IMR-90 (cell line): ENCODE measurements around the gene GNAO1. TPM values are rescaled to one million over a fixed set of nuclear protein-coding genes. Genes with fewer than 3 reads are reported as not detected.
A peak's percentile ranks its signal among the peaks of the same experiment; 100 is the strongest.

Source experiments
- ATAC-seq: fragments of 200-7000 bp; cut with Tn5 transposase; 2 replicates; pipeline ENCODE4 v1.9.1; 2020; ENCODE audit warnings: low read depth, mild to moderate bottlenecking, moderate library complexity
- BruUV-seq: library from RNA; stranded (reverse); fragments of 400-500 nt; replicated peaks from 2 replicates; lab custom pipeline; 2021; lab: Mats Ljungman, UMichigan
- CTCF ChIA-PET: fragments of 300-600 bp; formaldehyde crosslinking; extraction: SDS; loops from one replicate; lab custom pipeline; 2021; ENCODE audit warnings: antibody characterized with exemption; lab: Yijun Ruan, JAX
- POLR2A ChIA-PET: fragments of 300-600 bp; sonication (Branson Sonifier 250); formaldehyde crosslinking; loops from one replicate; lab custom pipeline; 2022; ENCODE audit warnings: antibody characterized with exemption; ENCODE audit not compliant: unreplicated experiment; lab: Charles Lee
- DNase-seq: peaks from one replicate; pipeline ENCODE4 v3.0.0; 2013
- H2AFZ ChIP-seq: replicated peaks from 2 replicates; pipeline ENCODE3; 2013; ENCODE audit warnings: low read length, mild to moderate bottlenecking; ENCODE audit not compliant: poor library complexity
- H2AK5ac ChIP-seq: 2 replicates; pipeline ENCODE4 v1.6.1; 2013; ENCODE audit warnings: low read depth, low read length, inconsistent platforms
- H2AK9ac ChIP-seq: replicated peaks from 2 replicates; pipeline ENCODE3; 2013; ENCODE audit warnings: mild to moderate bottlenecking, low read depth, low read length, moderate library complexity; ENCODE audit not compliant: poor library complexity
- H2BK120ac ChIP-seq: 2 replicates; pipeline ENCODE4 v1.6.1; 2013; ENCODE audit warnings: low read depth, low read length, inconsistent platforms
- H2BK15ac ChIP-seq: 3 replicates; pipeline ENCODE4 v1.6.1; 2013; ENCODE audit warnings: low read depth, low read length, inconsistent platforms
- H2BK20ac ChIP-seq: 2 replicates; pipeline ENCODE4 v1.6.1; 2013; ENCODE audit warnings: low read depth, mild to moderate bottlenecking, inconsistent platforms, low read length, moderate library complexity
- H2BK5ac ChIP-seq: 2 replicates; pipeline ENCODE4 v1.6.1; 2013; ENCODE audit warnings: mild to moderate bottlenecking, low read depth, low read length, inconsistent platforms; ENCODE audit not compliant: poor library complexity, severe bottlenecking
- H3K14ac ChIP-seq: replicated peaks from 2 replicates; pipeline ENCODE4 v1.6.1; 2013; ENCODE audit warnings: low read depth, low read length, inconsistent platforms
- H3K18ac ChIP-seq: 2 replicates; pipeline ENCODE4 v1.6.1; 2013; ENCODE audit warnings: low read depth, low read length, control low read depth
- H3K23ac ChIP-seq: 2 replicates; pipeline ENCODE4 v1.6.1; 2013; ENCODE audit warnings: low read depth, low read length, inconsistent platforms
- H3K27ac ChIP-seq: 2 replicates; pipeline ENCODE4 v1.5.1; 2013; ENCODE audit warnings: mild to moderate bottlenecking, control low read depth, low read length; ENCODE audit not compliant: insufficient read depth
- H3K27me3 ChIP-seq: 2 replicates; pipeline ENCODE4 v1.6.1; 2013; ENCODE audit warnings: low read length; ENCODE audit not compliant: control insufficient read depth, insufficient read depth
- H3K36me3 ChIP-seq: 2 replicates; pipeline ENCODE4 v1.6.1; 2013; ENCODE audit warnings: low read length, mixed read lengths; ENCODE audit not compliant: control insufficient read depth, insufficient read depth
- H3K4ac ChIP-seq: 2 replicates; pipeline ENCODE4 v1.6.1; 2013; ENCODE audit warnings: low read depth, low read length, inconsistent platforms
- H3K4me1 ChIP-seq: 2 replicates; pipeline ENCODE4 v1.6.1; 2013; ENCODE audit warnings: low read length, mixed read lengths; ENCODE audit not compliant: control insufficient read depth, insufficient read depth
- H3K4me2 ChIP-seq: 2 replicates; pipeline ENCODE4 v1.6.1; 2013; ENCODE audit warnings: low read depth, mild to moderate bottlenecking, control low read depth, low read length, moderate library complexity
- H3K4me3 ChIP-seq: 2 replicates; pipeline ENCODE4 v1.5.1; 2013; ENCODE audit warnings: low read depth, mild to moderate bottlenecking, control low read depth, low read length, moderate library complexity; ENCODE audit not compliant: insufficient read depth
- H3K56ac ChIP-seq: 2 replicates; pipeline ENCODE4 v1.6.1; 2013; ENCODE audit warnings: low read length, inconsistent platforms; ENCODE audit not compliant: insufficient read depth; ENCODE audit errors: extremely low read depth
- H3K79me1 ChIP-seq, 2 experiments: 2 replicates each; pipeline ENCODE4 v1.6.1; 2013; ENCODE audit warnings: low read length in 2 of 2, inconsistent platforms in 1 of 2, low read depth in 1 of 2
- H3K9ac ChIP-seq: 2 replicates; pipeline ENCODE4 v1.6.1; 2013; ENCODE audit warnings: low read depth, low read length, control low read depth
- H3K9me1 ChIP-seq: 2 replicates; pipeline ENCODE4 v1.6.1; 2013; ENCODE audit warnings: low read length, inconsistent platforms; ENCODE audit not compliant: insufficient read depth
- H3K9me3 ChIP-seq: 2 replicates; pipeline ENCODE4 v1.6.1; 2013; ENCODE audit warnings: low read length; ENCODE audit not compliant: control insufficient read depth, insufficient read depth
- H4K20me1 ChIP-seq: 2 replicates; pipeline ENCODE4 v1.6.1; 2013; ENCODE audit warnings: low read length, inconsistent platforms; ENCODE audit not compliant: insufficient read depth
- H4K5ac ChIP-seq: 2 replicates; pipeline ENCODE4 v1.6.1; 2013; ENCODE audit warnings: mild to moderate bottlenecking, low read depth, low read length, control low read depth
- H4K8ac ChIP-seq, 2 experiments: 2 replicates each; pipeline ENCODE4 v1.6.1; 2013; ENCODE audit warnings: low read depth in 2 of 2, low read length in 2 of 2, control low read depth in 1 of 2, inconsistent platforms in 1 of 2
- H4K91ac ChIP-seq: 2 replicates; pipeline ENCODE4 v1.6.1; 2013; ENCODE audit warnings: low read depth, low read length, inconsistent platforms; ENCODE audit not compliant: insufficient read depth
- CTCF ChIP-seq: conservative IDR thresholded peaks from 2 replicates; pipeline ENCODE4 v1.5.1; 2012; ENCODE audit warnings: mild to moderate bottlenecking, low read depth, low read length, improper control_type of control experiment
- POLR2A ChIP-seq: IDR thresholded peaks from 2 replicates; pipeline ENCODE4 v1.6.1; 2012; ENCODE audit warnings: mild to moderate bottlenecking, low read depth, low read length
- RAD21 ChIP-seq: IDR thresholded peaks from 2 replicates; pipeline ENCODE4 v1.6.1; 2012; ENCODE audit warnings: low read length, improper control_type of control experiment
- USF2 ChIP-seq: fragments of 150-350 bp; IDR thresholded peaks from 2 replicates; pipeline ENCODE4 v1.6.1; 2017; ENCODE audit warnings: mild to moderate bottlenecking, antibody characterized with exemption, low read length, low read depth
- WGBS, 2 experiments: methylation state at CpG; one replicate each; pipeline versions ENCODE4 v1.1.5 to v1.1.7; 2013; ENCODE audit warnings: missing lambda C conversion rate in 2 of 2; ENCODE audit not compliant: insufficient read length in 1 of 2; ENCODE audit errors: extremely low coverage in 2 of 2; 5-methylcytosine and 5-hydroxymethylcytosine counted together
- dilution Hi-C: fragments of 300-500 bp; cut with HindIII; formaldehyde crosslinking; loops from one replicate; pipeline ENCODE4 v1.14.3; 2018; ENCODE audit warnings: low sequenced_read_pairs; ENCODE audit not compliant: unreplicated experiment
- in situ Hi-C: fragments of 300-500 bp; cut with MboI; formaldehyde crosslinking; loops from 3 replicates; pipeline ENCODE4 v1.14.3; 2019; ENCODE audit warnings: low sequenced_read_pairs, inconsistent platforms, mixed read lengths
- intact Hi-C: fragments of 100-400 bp; cut with micrococcal nuclease; formaldehyde crosslinking; loops from 2 replicates; pipeline ENCODE4 v1.10.0; 2022
- polyA plus RNA-seq, 3 experiments: library from polyadenylated mRNA; depleted of rRNA; stranded (reverse); fragments of >200 nt; gene quantifications; 2 replicates each; pipeline ENCODE4 v1.2.3, GENCODE V29; 2012; ENCODE audit warnings: low replicate concordance in 1 of 3
- total RNA-seq: library from RNA; depleted of rRNA; stranded (reverse); fragments of >200 nt; gene quantifications from 2 replicates; pipeline ENCODE4 v1.2.3, GENCODE V29; 2012

Gene GNAO1
- total and polyA plus RNA-seq, 2 of the 4 experiments (the other 2 are of a cell fraction) = under 0.01 to 0.07 TPM

- Histone ChIP-seq H2BK20ac (no peak overlapping the region), H4K20me1 (no peaks in the 10 kb centered on the region), H3K9me1 (no peaks in the 10 kb centered on the region), H3K9me3 (no peaks in the 10 kb centered on the region), H3K23ac (no peak overlapping the region), H3K79me1 (no peaks in the 10 kb centered on the region), H4K5ac (no peak overlapping the region), H3K27ac (no peak overlapping the region), H3K36me3 (no peaks in the 10 kb centered on the region), H3K56ac (no peak overlapping the region), H3K4me1 (no peaks in the 10 kb centered on the region), H3K4me3 (no peak overlapping the region), H3K4me2 (no peak overlapping the region), H3K14ac (no peak overlapping the region), H3K18ac (no peak overlapping the region), H4K8ac (no peak overlapping the region), H2BK15ac (no peak overlapping the region), H2AK5ac (no peak overlapping the region), H4K91ac (no peak overlapping the region), H2AFZ (no peak overlapping the region), H2AK9ac (no peak overlapping the region), H2BK120ac (no peak overlapping the region), H3K9ac (no peak overlapping the region), H3K27me3 (peaks cover 1% of the 10 kb centered on the region), H3K4ac (no peak overlapping the region), H2BK5ac (no peak overlapping the region)
- WGBS, 2 experiments = no CpG with 5 or more reads among the region's 1 CpG
- intact Hi-C loops (no loop called here), in situ Hi-C loops (no loop called here), dilution Hi-C loops (no loop called here)
- no TSS peak for BruUV-seq
- ATAC-seq = peak; percentile 46; the same call in 1 of the 2 replicates
- peak; percentile 79 for TF ChIP-seq USF2
- TF ChIP-seq POLR2A = no peak
- peak; percentile 26; the same call in 1 of the 2 replicates for TF ChIP-seq CTCF
- no peak for TF ChIP-seq RAD21
- DNase-seq = peak; percentile 6
- ChIA-PET POLR2A (no interaction called here), CTCF (no interaction called here)
These were observed 11.8 kb downstream of the GNAO1 start for GRCh38 chr16:56203052-56203451.
